Activated T-helper 2 cell treated with anti-CD3 and anti-CD28 coated beads, Interferon-gamma antibody, Interleukin-2, Interleukin-4, amounts not matched to agents 10 μg/mL and 5 μg/mL and 100 μg/mL, durations not matched to agents 14 hours and 24 hours and 36 hours (primary cell): ENCODE measurements around the gene SLC47A2. TPM values are rescaled to one million over a fixed set of nuclear protein-coding genes. Genes with fewer than 3 reads are reported as not detected.

ENCODE experiments used
- DNase-seq: peaks from one replicate; pipeline ENCODE4 v3.0.0; 2021; ENCODE audit warnings: low spot score
- H3K27ac Mint-ChIP-seq: one replicate; pipeline ENCODE4 v1.8.0; 2021; ENCODE audit warnings: mixed read lengths
- H3K27me3 Mint-ChIP-seq: one replicate; pipeline ENCODE4 v1.8.0; 2021; ENCODE audit warnings: low read depth, mixed read lengths
- H3K36me3 Mint-ChIP-seq: one replicate; pipeline ENCODE4 v1.8.0; 2021; ENCODE audit warnings: low read depth, mixed read lengths
- H3K4me1 Mint-ChIP-seq: one replicate; pipeline ENCODE4 v1.8.0; 2021; ENCODE audit warnings: low read depth, mixed read lengths
- H3K4me3 Mint-ChIP-seq: one replicate; pipeline ENCODE4 v1.8.0; 2021; ENCODE audit warnings: low read depth, mild to moderate bottlenecking, moderate library complexity, mixed read lengths
- H3K9me3 Mint-ChIP-seq: one replicate; pipeline ENCODE4 v1.8.0; 2021; ENCODE audit warnings: mixed read lengths
- intact Hi-C: fragments of 100-400 bp; cut with micrococcal nuclease; formaldehyde crosslinking; loops from one replicate; pipeline ENCODE4 v1.15.1; 2023
- total RNA-seq: library from RNA; stranded (reverse); gene quantifications from 2 replicates; pipeline ENCODE4 v1.2.3, GENCODE V29; 2022

SLC47A2 gene
- total RNA-seq, 1 donor from 2014 or later, result not detected

DNA sequence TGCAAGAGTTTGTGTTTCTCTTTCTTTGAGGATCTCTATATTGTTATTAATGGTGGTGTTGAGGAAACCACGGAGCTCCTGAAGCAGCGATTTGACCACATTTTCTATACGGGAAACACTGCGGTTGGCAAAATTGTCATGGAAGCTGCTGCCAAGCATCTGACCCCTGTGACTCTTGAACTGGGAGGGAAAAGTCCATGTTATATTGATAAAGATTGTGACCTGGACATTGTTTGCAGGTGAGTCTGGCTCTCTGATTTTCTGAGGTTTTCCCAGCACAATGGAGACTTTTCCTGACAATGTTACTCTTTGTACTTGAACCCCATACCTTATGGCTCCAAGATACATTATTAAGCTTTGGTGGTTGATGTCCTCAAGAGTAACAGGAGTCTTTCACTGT lies 60.0 kb downstream of the SLC47A2 start:
- peaks cover 33% of the 10 kb centered on the region for H3K36me3 Mint-ChIP-seq
- no peaks in the 10 kb centered on the region for H3K4me1 Mint-ChIP-seq
- no peaks in the 10 kb centered on the region for H3K9me3 Mint-ChIP-seq
- no peak for DNase-seq
- no peak overlapping the region for H3K4me3 Mint-ChIP-seq
- no peak overlapping the region for H3K27ac Mint-ChIP-seq
- no peaks in the 10 kb centered on the region for H3K27me3 Mint-ChIP-seq
- intact Hi-C loops, result no loop called here

DNA sequence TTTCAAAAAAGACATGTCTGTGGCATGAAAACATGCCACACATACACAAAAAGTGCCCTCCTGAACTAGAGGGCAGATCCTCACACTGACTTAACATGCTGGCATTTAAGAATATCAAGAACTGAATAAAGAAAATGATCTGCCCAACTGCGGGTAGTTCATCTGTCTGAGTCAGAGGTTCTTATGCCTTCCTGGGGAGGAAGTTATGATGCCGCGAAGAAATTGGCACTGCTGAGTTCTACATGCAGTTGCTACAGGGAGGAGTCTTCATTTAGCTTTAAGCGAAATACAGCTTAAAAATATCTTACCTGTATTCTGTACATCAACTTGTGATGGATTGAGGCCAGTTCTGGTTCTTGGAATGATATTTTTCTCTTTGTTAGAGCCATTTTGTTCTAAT lies 61.5 kb downstream of the SLC47A2 start:
- Mint-ChIP-seq H3K27me3 (no peaks in the 10 kb centered on the region), H3K27ac (no peak overlapping the region), H3K4me1 (peaks cover 4% of the 10 kb centered on the region), H3K9me3 (no peaks in the 10 kb centered on the region), H3K4me3 (no peak overlapping the region), H3K36me3 (peaks cover 33% of the 10 kb centered on the region)
- DNase-seq, result no peak
- intact Hi-C loops, result no loop called here

DNA sequence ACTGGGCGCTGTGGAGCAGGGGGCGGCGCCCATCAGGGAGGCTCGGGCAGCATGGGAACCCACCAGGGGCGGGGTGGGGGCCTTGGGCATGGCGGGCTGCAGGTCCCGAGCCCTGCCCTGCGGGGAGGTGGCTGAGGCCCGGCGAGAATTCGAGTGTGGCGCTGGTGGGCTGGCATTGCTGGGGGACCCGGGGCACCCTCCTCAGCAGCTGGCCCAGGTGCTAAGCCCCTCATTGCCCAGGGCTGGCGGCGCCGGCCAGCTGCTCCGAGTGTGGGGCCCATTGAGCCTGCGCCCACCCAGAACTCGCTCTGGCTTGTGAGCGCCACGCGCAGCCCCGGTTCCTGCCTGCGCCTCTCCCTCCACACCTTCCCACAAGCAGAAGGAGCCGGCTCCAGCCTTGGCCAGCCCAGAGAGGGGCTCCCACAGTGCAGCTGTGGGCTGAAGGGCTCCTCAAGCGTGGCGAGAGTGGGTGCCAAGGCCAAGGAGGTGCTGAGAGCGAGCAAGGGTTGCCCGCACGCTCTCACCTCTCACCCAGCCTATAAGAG lies 62.0 kb downstream of the SLC47A2 start:
- no peak for DNase-seq
- Mint-ChIP-seq H3K9me3 (no peaks in the 10 kb centered on the region), H3K4me3 (no peak overlapping the region), H3K27me3 (no peaks in the 10 kb centered on the region), H3K4me1 (peaks cover 9% of the 10 kb centered on the region), H3K36me3 (peaks cover 33% of the 10 kb centered on the region), H3K27ac (no peak overlapping the region)
- intact Hi-C loops, result no loop called here

DNA sequence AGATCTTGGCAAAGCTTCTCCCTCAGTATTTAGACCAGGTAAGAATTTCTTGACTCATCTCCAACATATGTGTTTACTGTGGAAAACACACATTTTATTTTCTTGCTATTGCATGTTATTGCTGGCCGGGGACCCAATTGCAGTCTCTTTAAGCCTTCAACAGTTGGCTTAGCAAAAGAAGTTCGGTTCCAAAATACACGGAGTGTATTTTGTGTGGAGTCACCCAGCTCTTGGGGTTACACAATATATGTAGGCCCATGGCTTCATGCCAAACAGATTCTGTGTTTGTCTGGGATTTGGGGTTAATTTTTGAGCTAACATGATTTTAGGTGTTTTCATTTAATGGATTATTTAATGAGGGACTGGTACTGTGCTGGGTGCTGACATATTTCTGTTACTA lies 63.8 kb downstream of the SLC47A2 start:
- peaks cover 15% of the 10 kb centered on the region for H3K4me1 Mint-ChIP-seq
- H3K9me3 Mint-ChIP-seq, result no peaks in the 10 kb centered on the region
- intact Hi-C loops, result no loop called here
- H3K4me3 Mint-ChIP-seq, result no peak overlapping the region
- H3K27me3 Mint-ChIP-seq, result no peaks in the 10 kb centered on the region
- no peak for DNase-seq
- H3K36me3 Mint-ChIP-seq, result peaks cover 33% of the 10 kb centered on the region
- no peak overlapping the region for H3K27ac Mint-ChIP-seq

DNA sequence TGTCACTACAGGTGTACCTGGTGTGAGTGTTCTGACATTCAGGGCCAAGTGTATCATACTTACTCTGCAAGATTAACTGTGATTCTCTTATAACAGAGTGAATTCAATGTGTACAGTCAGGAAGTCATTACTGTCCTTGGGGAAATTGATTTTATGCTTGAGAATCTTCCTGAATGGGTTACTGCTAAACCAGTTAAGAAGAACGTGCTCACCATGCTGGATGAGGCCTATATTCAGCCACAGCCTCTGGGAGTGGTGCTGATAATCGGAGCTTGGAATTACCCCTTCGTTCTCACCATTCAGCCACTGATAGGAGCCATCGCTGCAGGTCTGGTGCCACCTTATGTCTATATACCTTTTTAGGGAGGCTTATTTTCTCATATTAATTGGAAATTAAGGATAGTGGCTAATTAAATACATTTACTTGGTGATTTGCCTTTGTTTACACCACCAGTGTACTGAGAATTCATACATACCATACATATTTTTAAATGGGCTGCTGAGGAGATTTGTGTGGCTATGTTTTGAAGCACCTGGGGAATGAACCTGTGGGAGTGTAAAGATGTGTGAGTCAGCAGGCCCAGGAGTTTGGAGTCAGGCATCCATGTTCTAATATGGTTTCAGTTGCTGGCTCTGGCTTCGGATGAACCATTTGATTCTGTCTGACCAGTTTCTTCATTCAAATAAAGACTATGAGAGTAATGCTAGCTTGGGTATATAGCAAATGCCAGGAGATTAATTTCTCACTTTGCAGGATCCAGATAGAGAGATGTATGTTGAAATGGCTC lies 64.7 kb downstream of the SLC47A2 start:
- Mint-ChIP-seq H3K4me3 (no peak overlapping the region), H3K9me3 (no peaks in the 10 kb centered on the region), H3K27me3 (no peaks in the 10 kb centered on the region), H3K27ac (no peak overlapping the region), H3K4me1 (peaks cover 24% of the 10 kb centered on the region), H3K36me3 (peaks cover 33% of the 10 kb centered on the region)
- no peak for DNase-seq
- intact Hi-C loops, result no loop called here

DNA sequence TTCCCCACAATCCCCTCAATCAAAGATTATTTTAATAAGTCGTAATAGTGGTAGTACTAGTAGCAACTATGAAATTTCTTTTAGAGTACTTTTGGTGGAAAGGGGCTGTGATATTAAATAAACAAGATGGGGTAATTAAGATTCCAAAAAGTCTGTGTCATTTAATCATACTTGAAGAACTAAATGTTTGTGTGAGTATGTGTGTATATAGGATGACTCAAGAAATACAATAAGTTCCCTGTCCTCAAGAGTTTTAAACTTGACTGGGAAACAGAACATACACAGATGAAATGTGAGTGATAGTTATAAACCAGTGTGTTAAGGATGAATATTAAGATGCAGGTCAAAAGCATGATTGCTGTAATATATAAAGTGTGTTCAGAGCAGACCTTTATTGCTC lies 65.6 kb downstream of the SLC47A2 start:
- Mint-ChIP-seq H3K27ac (no peak overlapping the region), H3K4me3 (peak overlapping the region; percentile 28)

DNA sequence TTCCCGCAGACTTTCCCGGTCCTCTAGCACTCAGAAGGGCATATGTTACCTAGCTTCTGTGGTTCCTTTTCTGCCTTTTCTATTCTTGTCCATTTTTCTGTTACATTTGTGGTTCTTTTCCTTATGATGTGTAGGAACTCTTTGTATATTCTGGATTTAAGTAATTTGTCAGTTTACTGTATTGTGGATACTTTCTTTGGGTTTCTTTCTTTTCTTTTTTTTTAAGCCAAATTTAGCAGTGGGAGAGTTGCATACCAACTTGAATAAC lies 67.2 kb downstream of the SLC47A2 start:
- Mint-ChIP-seq H3K4me3 (peak overlapping the region; percentile 89), H3K36me3 (peaks cover 20% of the 10 kb centered on the region), H3K4me1 (peaks cover 29% of the 10 kb centered on the region), H3K27me3 (peaks cover 10% of the 10 kb centered on the region), H3K9me3 (no peaks in the 10 kb centered on the region), H3K27ac (peak overlapping the region; percentile 43)
- intact Hi-C loops, result loop anchor here (2.0 to 10.0 kb wide), 3 partner anchors 116 to 274 kb away; partner anchors contain the start of gene MAPK7
- no peak for DNase-seq

More for the DNA sequence above, 65.6 kb downstream of the SLC47A2 start:
- intact Hi-C loops, result no loop called here
- Mint-ChIP-seq H3K36me3 (peaks cover 28% of the 10 kb centered on the region), H3K4me1 (peaks cover 28% of the 10 kb centered on the region), H3K9me3 (no peaks in the 10 kb centered on the region), H3K27me3 (peaks cover 1% of the 10 kb centered on the region)
- no peak for DNase-seq

DNA sequence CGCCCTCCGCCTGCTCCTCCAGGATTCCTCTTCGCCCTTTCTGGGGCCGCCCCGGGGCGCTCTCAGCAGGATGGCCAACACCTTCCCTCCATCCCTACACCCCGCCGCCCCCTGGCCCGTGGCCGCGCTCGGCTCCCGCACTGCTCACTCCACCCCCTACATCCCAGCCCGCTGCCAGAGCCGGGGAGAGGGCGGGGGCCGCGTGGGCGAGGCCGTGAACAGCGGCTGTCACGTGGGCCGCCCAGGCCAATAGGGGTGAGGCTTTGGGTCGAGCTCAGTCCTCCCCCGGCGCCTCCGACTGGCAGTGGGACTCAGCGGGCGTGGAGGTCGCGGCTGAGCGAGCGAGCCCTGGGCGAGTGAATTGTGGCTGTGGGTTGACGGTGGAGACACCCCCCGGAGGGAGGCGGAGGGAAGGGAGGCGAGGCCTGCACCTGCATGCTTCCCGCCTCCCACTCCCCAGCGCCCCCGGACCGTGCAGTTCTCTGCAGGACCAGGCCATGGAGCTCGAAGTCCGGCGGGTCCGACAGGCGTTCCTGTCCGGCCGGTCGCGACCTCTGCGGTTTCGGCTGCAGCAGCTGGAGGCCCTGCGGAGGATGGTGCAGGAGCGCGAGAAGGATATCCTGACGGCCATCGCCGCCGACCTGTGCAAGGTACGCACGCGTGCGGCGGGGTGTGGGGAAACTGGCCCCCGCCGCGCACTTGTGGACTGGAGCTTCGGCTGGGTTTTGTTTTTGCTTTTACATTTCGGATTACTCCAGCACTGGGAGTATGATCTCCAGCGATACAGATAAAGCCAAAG lies 67.7 kb downstream of the SLC47A2 start, which contains the start of gene ALDH3A2:
Gene ALDH3A2, plus strand, starts transcription at position 277 of the 799 bp plus-strand sequence. Its CDS starts 221 bp downstream, at position 498.
- Mint-ChIP-seq H3K27ac (peak within 1 kb of the TSS; percentile 86), H3K9me3 (no peaks in the 10 kb centered on the region), H3K4me1 (peaks cover 29% of the 10 kb centered on the region), H3K36me3 (peaks cover 16% of the 10 kb centered on the region), H3K4me3 (peak within 1 kb of the TSS; percentile 89), H3K27me3 (peaks cover 10% of the 10 kb centered on the region)
- intact Hi-C loops, result loop anchor here (2.0 to 10.0 kb wide), 3 partner anchors 116 to 274 kb away; partner anchors contain the start of gene MAPK7
- peak; percentile 91 for DNase-seq

DNA sequence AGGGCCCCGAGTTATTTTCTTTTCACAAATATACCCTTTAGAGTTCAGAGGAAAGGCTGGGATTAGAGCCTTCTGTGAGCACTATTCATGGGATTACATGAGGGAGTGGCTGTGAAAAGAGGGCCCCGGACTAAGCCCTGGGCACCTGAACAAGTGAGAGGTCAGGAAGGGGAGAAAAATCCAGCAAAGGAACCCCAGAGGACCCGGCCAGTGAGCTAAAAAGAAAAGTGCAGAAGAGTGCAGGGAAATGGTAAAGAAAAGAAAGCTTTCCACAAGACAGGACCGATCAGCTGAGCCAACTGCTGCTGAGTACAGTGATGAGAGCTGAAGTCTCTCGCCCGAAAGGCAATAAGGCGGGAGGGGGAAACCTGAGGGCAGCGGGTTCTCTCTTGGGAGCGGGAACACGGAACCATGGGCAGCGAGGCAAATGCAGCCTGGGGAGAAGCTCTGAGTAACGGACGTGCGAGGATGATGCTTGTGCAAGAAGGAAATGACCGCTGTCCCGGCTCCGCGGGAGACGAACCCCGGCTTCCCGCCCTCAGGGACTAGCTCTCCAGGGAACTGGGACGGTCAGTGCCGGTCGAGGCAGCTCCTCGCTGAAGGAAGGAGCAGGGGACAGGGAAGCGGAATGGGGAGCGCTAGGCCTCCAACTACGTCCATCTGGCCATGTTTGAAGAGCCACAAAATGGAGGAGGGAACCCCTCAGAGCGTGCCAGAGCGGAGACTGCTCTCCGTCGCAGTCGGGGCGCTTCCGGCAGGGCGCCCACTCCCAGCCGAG lies 68.5 kb downstream of the SLC47A2 start:
- peak overlapping the region; percentile 89 for H3K4me3 Mint-ChIP-seq
- intact Hi-C loops, result loop anchor here (2.0 to 10.0 kb wide), 4 partner anchors 117 to 273 kb away; partner anchors contain the start of gene MAPK7
- H3K9me3 Mint-ChIP-seq, result no peaks in the 10 kb centered on the region
- peaks cover 13% of the 10 kb centered on the region for H3K27me3 Mint-ChIP-seq
- H3K27ac Mint-ChIP-seq, result peak overlapping the region; percentile 86
- DNase-seq, result no peak
- peaks cover 29% of the 10 kb centered on the region for H3K4me1 Mint-ChIP-seq
- peaks cover 8% of the 10 kb centered on the region for H3K36me3 Mint-ChIP-seq

DNA sequence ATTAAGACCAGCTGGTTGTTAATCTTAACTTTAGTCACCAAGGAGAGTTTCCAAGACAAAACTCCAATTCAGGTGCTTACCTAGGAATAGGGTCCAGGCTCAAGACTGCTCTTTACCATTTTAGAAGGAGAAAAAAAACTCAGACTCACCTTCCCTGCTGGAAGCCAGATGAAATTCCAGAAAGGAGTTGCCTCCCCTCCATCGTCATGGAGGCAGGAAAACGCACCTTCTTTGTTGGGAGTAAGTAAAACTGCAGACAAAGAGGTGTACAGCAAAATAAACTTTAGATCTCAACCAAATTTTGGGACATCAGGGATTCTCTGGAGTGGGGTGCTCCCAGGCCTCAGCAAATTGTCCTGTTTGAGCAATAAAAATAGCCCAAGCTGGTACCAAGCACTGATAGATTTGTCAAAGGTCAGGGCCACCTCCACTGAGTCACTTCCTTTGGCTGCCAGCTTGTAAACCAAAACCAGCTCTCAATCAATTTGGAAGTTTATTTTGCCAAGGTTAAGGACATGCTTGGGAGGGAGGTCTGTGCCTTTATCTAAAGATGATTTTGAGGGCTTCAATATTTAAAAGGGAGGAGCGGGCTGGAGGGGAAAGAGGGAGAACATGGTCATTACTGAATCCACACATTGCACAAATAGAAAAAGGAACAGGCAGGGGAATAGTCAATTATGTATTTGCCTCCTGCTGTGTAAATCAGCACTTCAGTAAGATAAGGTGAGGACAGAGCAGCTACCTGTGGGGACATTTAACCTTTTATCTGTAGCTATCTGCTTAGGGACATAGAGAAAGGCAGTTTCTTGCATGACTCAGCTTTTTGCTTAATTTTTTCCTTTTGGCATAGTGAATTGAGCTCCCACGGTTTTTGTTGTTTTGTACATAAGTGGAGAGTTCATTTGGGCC lies 69.3 kb downstream of the SLC47A2 start:
- intact Hi-C loops, result loop anchor here (2.0 to 10.0 kb wide), 3 partner anchors 118 to 272 kb away; partner anchors contain the start of gene MAPK7
- H3K9me3 Mint-ChIP-seq, result no peaks in the 10 kb centered on the region
- H3K4me3 Mint-ChIP-seq, result peak overlapping the region; percentile 89
- H3K27ac Mint-ChIP-seq, result peak overlapping the region; percentile 86
- peaks cover 36% of the 10 kb centered on the region for H3K4me1 Mint-ChIP-seq
- peaks cover 20% of the 10 kb centered on the region for H3K27me3 Mint-ChIP-seq
- no peak for DNase-seq
- peaks cover 3% of the 10 kb centered on the region for H3K36me3 Mint-ChIP-seq

DNA sequence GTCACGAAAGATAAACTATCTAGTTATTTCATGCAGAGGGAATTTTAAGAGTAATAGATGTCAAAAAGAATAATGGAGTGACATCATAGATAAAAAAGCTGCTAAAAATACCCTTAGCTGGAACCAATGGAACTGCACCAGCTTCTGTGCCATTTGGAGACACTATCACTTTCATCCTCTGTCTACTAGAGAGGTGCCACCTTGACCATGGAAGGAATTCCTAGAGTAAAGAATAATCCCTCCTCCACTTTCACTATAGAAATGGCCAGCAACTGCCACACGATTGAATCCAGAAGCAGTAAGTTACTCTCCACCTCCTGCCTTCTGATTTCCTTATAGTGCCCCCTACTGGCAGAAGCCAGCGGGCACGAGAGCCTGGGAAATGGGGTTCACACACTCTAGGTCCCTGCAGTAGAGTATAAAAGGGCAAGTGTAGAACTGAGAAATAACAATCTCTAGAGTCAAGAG lies 70.6 kb downstream of the SLC47A2 start:
- Mint-ChIP-seq H3K4me1 (peaks cover 35% of the 10 kb centered on the region), H3K4me3 (no peak overlapping the region), H3K9me3 (no peaks in the 10 kb centered on the region), H3K27me3 (peaks cover 26% of the 10 kb centered on the region), H3K27ac (no peak overlapping the region), H3K36me3 (no peaks in the 10 kb centered on the region)
- peak; percentile 54 for DNase-seq
- intact Hi-C loops, result loop anchor here (2.0 to 10.0 kb wide), 3 partner anchors 119 to 271 kb away; partner anchors contain the start of gene MAPK7
